B cell (primary cell): ENCODE data around the gene SMAGP. TPM values are rescaled to one million over a fixed set of nuclear protein-coding genes. Genes with fewer than 3 reads are reported as not detected.

Experiments used
- ATAC-seq: fragments of 200-7000 bp; cut with Tn5 transposase; one replicate; pipeline ENCODE4 v1.10.0; 2021; ENCODE audit warnings: low read depth, mild to moderate bottlenecking, moderate number of reproducible peaks, moderate library complexity
- CTCF ChIA-PET: fragments of 350-600 bp; sonication (Branson Sonifier 250); formaldehyde crosslinking; loops from one replicate; lab custom pipeline; 2021; ENCODE audit warnings: antibody characterized with exemption, inconsistent platforms; lab: Charles Lee
- POLR2A ChIA-PET: fragments of 350-600 bp; sonication (Branson Sonifier 250); formaldehyde crosslinking; loops from one replicate; lab custom pipeline; 2021; ENCODE audit warnings: antibody characterized with exemption; lab: Charles Lee
- DNase-seq: peaks from one replicate; pipeline ENCODE4 v3.0.0; 2013
- H2AFZ ChIP-seq: 2 replicates; pipeline ENCODE4 v1.6.1; 2012; ENCODE audit warnings: mild to moderate bottlenecking, low read depth, low read length; ENCODE audit not compliant: insufficient read depth, poor library complexity, severe bottlenecking
- H3K27ac ChIP-seq, 2 donors: 1 replicate in 1 of 2; 2 replicates in 1 of 2; pipeline ENCODE4 v1.5.1; 2012 to 2013; ENCODE audit warnings: low read length in 2 of 2, mild to moderate bottlenecking in 2 of 2, moderate library complexity in 1 of 2
- H3K27me3 ChIP-seq, 4 experiments: fragments of 200-600 bp in 1 of 4; sonication (generic) in 1 of 4; replicated peaks in 1 of 4; 1 replicate in 2 of 4; 2 replicates in 2 of 4; pipeline versions ENCODE4 v1.6.1 to v1.7.0; 2013 to 2016; ENCODE audit warnings: low read length in 3 of 4, mild to moderate bottlenecking in 2 of 4, mixed read lengths in 1 of 4, moderate library complexity in 1 of 4; ENCODE audit not compliant: insufficient read depth in 4 of 4, control insufficient read depth in 3 of 4; ENCODE audit errors: control extremely low read depth in 1 of 4
- H3K36me3 ChIP-seq, 2 experiments: replicated peaks in 1 of 2; 1 replicate in 1 of 2; 2 replicates in 1 of 2; pipeline versions ENCODE4 v1.6.1 to v1.7.1; 2013; ENCODE audit warnings: low read length in 1 of 2; ENCODE audit not compliant: insufficient read depth in 2 of 2, control insufficient read depth in 1 of 2; ENCODE audit errors: control extremely low read depth in 1 of 2, extremely low read depth in 1 of 2
- H3K4me1 ChIP-seq, 2 donors: fragments of 200-600 bp in 1 of 2; sonication (generic) in 1 of 2; 1 replicate in 1 of 2; 2 replicates in 1 of 2; pipeline versions ENCODE4 v1.5.1 to v1.6.1; 2013 to 2017; ENCODE audit warnings: low read length in 2 of 2; ENCODE audit not compliant: control insufficient read depth in 2 of 2, insufficient read depth in 2 of 2
- H3K4me2 ChIP-seq: replicated peaks from 2 replicates; pipeline ENCODE3; 2012; ENCODE audit warnings: mild to moderate bottlenecking, low read depth, low read length; ENCODE audit not compliant: poor library complexity, severe bottlenecking
- H3K4me3 ChIP-seq, 5 experiments: fragments of 200-600 bp in 1 of 5; sonication (generic) in 1 of 5; 1 replicate in 3 of 5; 2 replicates in 2 of 5; pipeline versions ENCODE4 v1.5.1 to v1.7.0; 2011 to 2016; ENCODE audit warnings: low read length in 4 of 5, mild to moderate bottlenecking in 4 of 5, low read depth in 2 of 5, control low read depth in 1 of 5, moderate library complexity in 1 of 5; ENCODE audit not compliant: insufficient read depth in 1 of 5; ENCODE audit errors: control extremely low read depth in 1 of 5, extremely low read depth in 1 of 5
- H3K79me2 ChIP-seq: fragments of 200-600 bp; sonication (generic); one replicate; pipeline ENCODE4 v1.6.0; 2016; ENCODE audit warnings: low read length; ENCODE audit not compliant: control insufficient read depth, insufficient read depth
- H3K9ac ChIP-seq: fragments of 200-600 bp; sonication (generic); 2 replicates; pipeline ENCODE4 v1.6.1; 2017; ENCODE audit warnings: mild to moderate bottlenecking, low read length, moderate library complexity
- H3K9me3 ChIP-seq, 3 donors: one replicate each; pipeline versions ENCODE4 v1.6.1 to v1.7.1; 2013; ENCODE audit warnings: low read length in 2 of 3; ENCODE audit not compliant: control insufficient read depth in 2 of 3, insufficient read depth in 1 of 3; ENCODE audit errors: control extremely low read depth in 1 of 3
- H4K20me1 ChIP-seq: 2 replicates; pipeline ENCODE4 v1.6.0; 2012; ENCODE audit warnings: mild to moderate bottlenecking, low read length; ENCODE audit not compliant: insufficient read depth, control insufficient read depth, poor library complexity, severe bottlenecking
- H3K27ac Mint-ChIP-seq: one replicate; pipeline ENCODE4 v1.8.0; 2021; ENCODE audit warnings: mixed read lengths
- H3K27me3 Mint-ChIP-seq: one replicate; pipeline ENCODE4 v1.8.0; 2021; ENCODE audit warnings: mixed read lengths
- H3K4me1 Mint-ChIP-seq: one replicate; pipeline ENCODE4 v1.8.0; 2021; ENCODE audit warnings: mixed read lengths
- H3K4me3 Mint-ChIP-seq: one replicate; pipeline ENCODE4 v1.8.0; 2021; ENCODE audit warnings: mixed read lengths
- H3K9me3 Mint-ChIP-seq: one replicate; pipeline ENCODE4 v1.8.0; 2022; ENCODE audit warnings: mixed read lengths; ENCODE audit not compliant: insufficient read depth
- CTCF ChIP-seq: fragments of 200-600 bp; IDR thresholded peaks from one replicate; pipeline ENCODE4 v1.8.0; 2022; ENCODE audit warnings: antibody characterized with exemption, mild to moderate bottlenecking
- EZH2 ChIP-seq: IDR thresholded peaks from 2 replicates; pipeline ENCODE4 v1.6.1; 2012; ENCODE audit warnings: borderline replicate concordance, low read depth, mild to moderate bottlenecking, moderate library complexity, low read length; ENCODE audit not compliant: insufficient read depth, poor library complexity, severe bottlenecking
- WGBS: methylation state at CpG from one replicate; pipeline ENCODE4 v1.1.5; 2013; ENCODE audit warnings: missing lambda C conversion rate; ENCODE audit not compliant: insufficient coverage; 5-methylcytosine and 5-hydroxymethylcytosine counted together
- intact Hi-C: fragments of 100-400 bp; cut with micrococcal nuclease; formaldehyde crosslinking; loops from one replicate; pipeline ENCODE4 v1.10.0; 2022
- polyA plus RNA-seq: library from polyadenylated mRNA; depleted of rRNA; stranded (reverse); fragments of >200 nt; gene quantifications from 2 replicates; pipeline ENCODE4 v1.2.3, GENCODE V29; 2012
- total RNA-seq, 2 donors: library from RNA; stranded (reverse); fragments of 120-200 nt in 1 of 2; gene quantifications; 1 replicate in 1 of 2; 2 replicates in 1 of 2; pipeline versions ENCODE4 v1.2.3 to v1.2.4, GENCODE V29; 2013 to 2022

Gene SMAGP
- total and polyA plus RNA-seq, 2 donors (not counting 1 experiment from before 2014, with no cell fraction given): 10.4 to 21.6 TPM

- H3K9me3 ChIP-seq: no peaks in the 10 kb centered on the region
- ChIA-PET POLR2A (interaction anchor here (1.6 to 2.5 kb wide), 2 partner anchors 9 to 19 kb away, joined by 5 to 70 read pairs; partner anchors contain the start of gene DAZAP2), CTCF (interaction anchor here (1.2 to 2.4 kb wide), 2 partner anchors 22 to 122 kb away, joined by 5 to 18 read pairs; no protein-coding TSS in a partner anchor)
- Mint-ChIP-seq H3K27ac (peak overlapping the region; percentile 83), H3K27me3 (no peaks in the 10 kb centered on the region), H3K4me3 (peak overlapping the region; percentile 95), H3K4me1 (peaks cover 19% of the 10 kb centered on the region), H3K9me3 (no peaks in the 10 kb centered on the region)
- H3K4me3 ChIP-seq: no peak overlapping the region
- no peak overlapping the region for H3K27ac ChIP-seq
- H3K79me2 ChIP-seq: peaks cover 3% of the 10 kb centered on the region
- no peaks in the 10 kb centered on the region for H3K36me3 ChIP-seq
- peak overlapping the region; percentile 96 for H3K4me2 ChIP-seq
- no peaks in the 10 kb centered on the region for H4K20me1 ChIP-seq
- no peak for ATAC-seq
- DNase-seq: no peak
- intact Hi-C loops: loop anchor here (2.0 to 5.0 kb wide), 4 partner anchors 105 to 1788 kb away; partner anchors contain the start of genes BIN2 and EIF4B
- 94% methylated on average over 3 of the region's 5 CpGs for WGBS
- no peak overlapping the region for H3K9ac ChIP-seq
- peaks cover 6 to 18% of the 10 kb centered on the region in 2 donors for H3K4me1 ChIP-seq
- no peaks in the 10 kb centered on the region for H3K27me3 ChIP-seq
- H2AFZ ChIP-seq: no peak overlapping the region
- TF ChIP-seq EZH2 (no peak), CTCF (no peak)
These were observed 50.9 kb downstream of the SMAGP start for GRCh38 chr12:51219322-51219721.

- Histone ChIP-seq H3K27me3 (no peaks in the 10 kb centered on the region), H3K4me2 (peak overlapping the region; percentile 96), H3K4me3 (peak overlapping the region; percentile 68 to 86 (median 71)), H3K79me2 (peaks cover 3% of the 10 kb centered on the region), H3K36me3 (no peaks in the 10 kb centered on the region), H3K9ac (peak overlapping the region; percentile 82), H3K9me3 (no peaks in the 10 kb centered on the region), H4K20me1 (no peaks in the 10 kb centered on the region), H3K27ac (peak overlapping the region; percentile 85 to 93), H3K4me1 (peaks cover 6 to 18% of the 10 kb centered on the region in 2 donors), H2AFZ (peak overlapping the region; percentile 84)
- peaks cover 19% of the 10 kb centered on the region for H3K4me1 Mint-ChIP-seq
- TF ChIP-seq CTCF: no peak
- no peak for TF ChIP-seq EZH2
- peak overlapping the region; percentile 95 for H3K4me3 Mint-ChIP-seq
- DNase-seq (no peak), ATAC-seq (no peak)
- POLR2A ChIA-PET: interaction anchor here (0.5 to 2.5 kb wide), 12 partner anchors 10 to 454 kb away, joined by 3 to 70 read pairs (median 5); partner anchors contain the start of genes CSRNP2, DAZAP2, SLC11A2 and TFCP2
- no peaks in the 10 kb centered on the region for H3K9me3 Mint-ChIP-seq
- 76% methylated on average over 7 of the region's 10 CpGs for WGBS
- CTCF ChIA-PET: interaction anchor here (0.8 to 2.4 kb wide), 11 partner anchors 12 to 172 kb away, joined by 3 to 20 read pairs (median 5); partner anchors contain the start of genes CSRNP2 and DAZAP2
- no peaks in the 10 kb centered on the region for H3K27me3 Mint-ChIP-seq
- H3K27ac Mint-ChIP-seq: peak overlapping the region; percentile 96
- intact Hi-C loops: loop anchor here (1.0 to 5.0 kb wide), 8 partner anchors 20 to 1789 kb away; partner anchors contain the start of genes BIN2, CSRNP2, DAZAP2 and EIF4B
These were observed 51.5 kb downstream of the SMAGP start for GRCh38 chr12:51218607-51219161.
